Transverse colon (tissue), 4 donors: ENCODE measurements around the gene GLI3. TPM values are rescaled to one million over a fixed set of nuclear protein-coding genes. Genes with fewer than 3 reads are reported as not detected.

Experiments used
- DNase-seq: peaks from one replicate; pipeline ENCODE4 v3.0.0-alpha.2; 2019
- H3K27ac ChIP-seq, 4 donors: fragments of 200-600 bp; sonication (generic); 2 replicates each; pipeline ENCODE4 v1.5.1; 2016 to 2018; ENCODE audit warnings: inconsistent platforms in 4 of 4
- H3K27me3 ChIP-seq: fragments of 200-600 bp; sonication (generic); 2 replicates; pipeline ENCODE4 v1.5.1; 2017; ENCODE audit warnings: inconsistent platforms
- H3K36me3 ChIP-seq, 4 donors: fragments of 200-600 bp; sonication (generic); 2 replicates each; pipeline ENCODE4 v1.5.1; 2017 to 2019; ENCODE audit warnings: inconsistent platforms in 4 of 4
- H3K4me1 ChIP-seq, 4 donors: fragments of 200-600 bp; sonication (generic); 2 replicates each; pipeline ENCODE4 v1.5.1; 2017 to 2020; ENCODE audit warnings: inconsistent platforms in 4 of 4
- H3K4me3 ChIP-seq, 4 donors: fragments of 200-600 bp; sonication (generic); 1 replicate in 1 of 4; 2 replicates in 3 of 4; pipeline versions ENCODE4 v1.5.1 to v1.6.1; 2017 to 2019; ENCODE audit warnings: inconsistent platforms in 4 of 4
- H3K9me3 ChIP-seq, 2 donors: fragments of 200-600 bp; sonication (generic); 2 replicates each; pipeline ENCODE4 v1.5.1; 2017 to 2019; ENCODE audit warnings: inconsistent platforms in 2 of 2
- EP300 ChIP-seq: sonication (generic); formaldehyde crosslinking; IDR thresholded peaks from one replicate; pipeline ENCODE4 v1.6.1; 2017; ENCODE audit warnings: antibody characterized with exemption, low read depth
- POLR2A ChIP-seq: fragments of 450-650 bp; IDR thresholded peaks from one replicate; pipeline ENCODE4 v1.6.1; 2016; ENCODE audit warnings: antibody characterized with exemption, mild to moderate bottlenecking, moderate library complexity
- POLR2AphosphoS5 ChIP-seq, 3 donors: sonication (generic); formaldehyde crosslinking; IDR thresholded peaks; one replicate each; pipeline ENCODE4 v1.6.1; 2016; ENCODE audit warnings: antibody characterized with exemption in 3 of 3
- WGBS, 2 donors: methylation state at CpG; one replicate each; pipeline ENCODE4 v1.1.5; 2018; ENCODE audit warnings: low coverage in 1 of 2; 5-methylcytosine and 5-hydroxymethylcytosine counted together
- in situ Hi-C, 4 donors: fragments of 200-750 bp; cut with MboI; loops; one replicate each; pipeline versions ENCODE4 v1.15.0 to v1.15.1; 2017; ENCODE audit warnings: low sequenced_read_pairs in 3 of 4, low pct_ligation_motif_present in 1 of 4, low pct_unique_long_range_greater_than_20kb in 1 of 4
- intact Hi-C: fragments of 100-400 bp; cut with DNase I; formaldehyde crosslinking; loops from one replicate; pipeline ENCODE4 v1.15.1; 2023; ENCODE audit warnings: low total_unique reads
- total RNA-seq, 4 donors: library from RNA; depleted of rRNA; stranded (reverse); fragments of >200 nt; gene quantifications; one replicate each; pipeline ENCODE4 v1.1.0, GENCODE V29; 2016
- TF ChIP-seq, protein P1 (sequence below), 5 experiments: fragments of 200-600 bp in 3 of 5; fragments of 450-650 bp in 2 of 5; sonication (generic) in 3 of 5; IDR thresholded peaks; 1 replicate in 2 of 5; 2 replicates in 3 of 5; pipeline ENCODE4 v1.5.1; 2016 to 2017; ENCODE audit warnings: antibody characterized with exemption in 5 of 5, inconsistent platforms in 3 of 5, mild to moderate bottlenecking in 2 of 5, moderate library complexity in 1 of 5

Gene GLI3
- total RNA-seq, 4 donors from 2014 or later, result 3.7 to 41.1 (median 5.3) TPM

DNA sequence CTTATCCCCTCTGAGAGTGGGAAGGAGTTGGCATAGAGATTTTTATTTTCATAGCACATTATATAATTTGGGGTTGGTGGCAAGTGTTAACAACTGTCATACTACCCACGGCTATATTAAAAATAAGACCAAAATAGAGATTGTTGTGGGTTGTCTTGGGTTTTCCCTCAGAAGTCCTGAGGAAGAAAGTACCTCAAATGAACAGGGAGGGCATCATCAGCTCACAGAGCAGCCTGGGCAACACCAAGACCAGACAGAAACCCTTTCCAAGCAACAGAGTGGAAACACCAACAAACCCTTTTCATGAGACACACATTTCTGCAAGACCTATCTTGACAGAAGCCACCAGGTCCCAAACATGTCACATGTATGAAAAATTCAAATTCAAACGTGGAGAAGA lies 121.2 kb downstream of the GLI3 start:
- in situ Hi-C loops (no loop called here), intact Hi-C loops (no loop called here)
- TF ChIP-seq EP300 (no peak), POLR2A (no peak), POLR2AphosphoS5 (IDR thresholded peaks at IDR 0.05) (no peak)
- TF ChIP-seq, protein P1, sequence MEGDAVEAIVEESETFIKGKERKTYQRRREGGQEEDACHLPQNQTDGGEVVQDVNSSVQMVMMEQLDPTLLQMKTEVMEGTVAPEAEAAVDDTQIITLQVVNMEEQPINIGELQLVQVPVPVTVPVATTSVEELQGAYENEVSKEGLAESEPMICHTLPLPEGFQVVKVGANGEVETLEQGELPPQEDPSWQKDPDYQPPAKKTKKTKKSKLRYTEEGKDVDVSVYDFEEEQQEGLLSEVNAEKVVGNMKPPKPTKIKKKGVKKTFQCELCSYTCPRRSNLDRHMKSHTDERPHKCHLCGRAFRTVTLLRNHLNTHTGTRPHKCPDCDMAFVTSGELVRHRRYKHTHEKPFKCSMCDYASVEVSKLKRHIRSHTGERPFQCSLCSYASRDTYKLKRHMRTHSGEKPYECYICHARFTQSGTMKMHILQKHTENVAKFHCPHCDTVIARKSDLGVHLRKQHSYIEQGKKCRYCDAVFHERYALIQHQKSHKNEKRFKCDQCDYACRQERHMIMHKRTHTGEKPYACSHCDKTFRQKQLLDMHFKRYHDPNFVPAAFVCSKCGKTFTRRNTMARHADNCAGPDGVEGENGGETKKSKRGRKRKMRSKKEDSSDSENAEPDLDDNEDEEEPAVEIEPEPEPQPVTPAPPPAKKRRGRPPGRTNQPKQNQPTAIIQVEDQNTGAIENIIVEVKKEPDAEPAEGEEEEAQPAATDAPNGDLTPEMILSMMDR (IDR thresholded peaks at IDR 0.05), result no peak
- Histone ChIP-seq H3K27me3 (no peaks in the 10 kb centered on the region), H3K36me3 (no peaks in the 10 kb centered on the region), H3K4me3 (no peak overlapping the region), H3K27ac (no peak overlapping the region), H3K9me3 (no peaks in the 10 kb centered on the region), H3K4me1 (no peaks in the 10 kb centered on the region)
- no peak for DNase-seq
- 25 to 60% methylated on average over 1 to 2 of the region's 2 CpGs for WGBS, 2 donors

DNA sequence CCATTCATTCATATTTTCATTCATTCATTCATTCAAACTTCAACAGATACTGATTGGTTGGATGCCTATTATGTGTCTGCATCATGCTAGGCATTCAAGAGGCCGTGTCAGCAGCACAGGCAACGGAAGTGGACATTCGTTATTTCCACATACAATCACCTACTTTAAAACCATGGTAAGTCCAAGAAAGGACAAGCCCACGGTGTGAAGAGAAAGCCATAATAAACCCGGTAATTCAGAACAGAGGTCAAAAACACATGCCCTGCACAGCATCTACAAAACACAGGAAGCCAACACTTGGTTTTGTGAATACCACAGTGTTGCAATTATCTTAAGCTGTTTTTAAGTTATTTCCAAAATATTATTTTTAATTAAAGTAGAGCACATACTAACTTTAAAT lies 126.7 kb downstream of the GLI3 start:
- peaks cover 4 to 38% (median 8%) of the 10 kb centered on the region in 4 donors for H3K4me1 ChIP-seq
- H3K9me3 ChIP-seq, result no peaks in the 10 kb centered on the region
- intact Hi-C loops (no loop called here), in situ Hi-C loops (no loop called here)
- 78 to 93% methylated on average over 5 of the region's 5 CpGs for WGBS, 2 donors
- H3K27ac ChIP-seq, result no peak overlapping the region
- H3K27me3 ChIP-seq, result no peaks in the 10 kb centered on the region
- TF ChIP-seq, protein P1 (IDR thresholded peaks at IDR 0.05), result no peak
- TF ChIP-seq POLR2A (no peak), POLR2AphosphoS5 (IDR thresholded peaks at IDR 0.05) (no peak)
- no peak for DNase-seq
- H3K4me3 ChIP-seq, result no peak overlapping the region
- no peaks in the 10 kb centered on the region for H3K36me3 ChIP-seq

DNA sequence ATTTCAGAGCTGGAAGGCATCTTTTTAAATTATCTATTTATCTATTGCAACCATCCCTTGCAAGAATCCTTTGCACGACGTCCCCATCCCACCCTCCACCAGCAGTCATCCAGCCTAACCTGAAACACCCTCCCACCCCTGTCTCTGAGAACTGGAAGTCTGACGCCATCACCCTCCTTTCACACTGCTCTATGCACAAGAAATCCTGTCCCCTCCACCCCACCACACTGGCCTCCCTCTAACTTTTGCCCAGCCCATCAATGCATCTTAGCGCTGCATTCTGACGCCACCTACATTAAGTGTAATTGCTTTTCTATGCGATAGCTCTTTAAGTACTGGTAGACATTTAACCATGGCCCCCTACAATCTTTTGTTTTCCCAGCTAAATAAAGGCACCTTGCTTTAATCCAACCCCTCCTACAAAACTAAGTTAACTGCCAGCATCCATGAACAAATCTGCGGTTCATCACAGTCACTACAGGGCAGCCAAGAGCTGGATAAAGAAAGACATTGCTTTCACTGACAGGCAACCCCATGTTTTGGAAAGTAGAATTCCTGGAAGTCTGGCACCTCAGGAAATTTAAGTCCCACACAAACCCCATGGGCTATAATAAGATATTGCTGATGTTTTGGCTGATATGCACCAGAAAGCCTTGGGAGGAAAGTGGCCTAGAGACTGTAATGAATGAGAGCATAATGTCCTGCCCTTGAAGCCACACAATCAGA lies 128.0 kb downstream of the GLI3 start:
- intact Hi-C loops (no loop called here), in situ Hi-C loops (no loop called here)
- 60 to 89% methylated on average over 6 to 7 of the region's 7 CpGs for WGBS, 2 donors
- Histone ChIP-seq H3K27me3 (no peaks in the 10 kb centered on the region), H3K9me3 (no peaks in the 10 kb centered on the region), H3K36me3 (no peaks in the 10 kb centered on the region), H3K27ac (peak overlapping the region in 2 of 4 donors; percentile 9 to 45), H3K4me3 (no peak overlapping the region), H3K4me1 (peaks cover 4 to 38% (median 8%) of the 10 kb centered on the region in 4 donors)
- no peak for DNase-seq
- peak in 1 of 3 donors; percentile 21 for TF ChIP-seq POLR2AphosphoS5 (IDR thresholded peaks at IDR 0.05)
- TF ChIP-seq, protein P1 (IDR thresholded peaks at IDR 0.05), result no peak

DNA sequence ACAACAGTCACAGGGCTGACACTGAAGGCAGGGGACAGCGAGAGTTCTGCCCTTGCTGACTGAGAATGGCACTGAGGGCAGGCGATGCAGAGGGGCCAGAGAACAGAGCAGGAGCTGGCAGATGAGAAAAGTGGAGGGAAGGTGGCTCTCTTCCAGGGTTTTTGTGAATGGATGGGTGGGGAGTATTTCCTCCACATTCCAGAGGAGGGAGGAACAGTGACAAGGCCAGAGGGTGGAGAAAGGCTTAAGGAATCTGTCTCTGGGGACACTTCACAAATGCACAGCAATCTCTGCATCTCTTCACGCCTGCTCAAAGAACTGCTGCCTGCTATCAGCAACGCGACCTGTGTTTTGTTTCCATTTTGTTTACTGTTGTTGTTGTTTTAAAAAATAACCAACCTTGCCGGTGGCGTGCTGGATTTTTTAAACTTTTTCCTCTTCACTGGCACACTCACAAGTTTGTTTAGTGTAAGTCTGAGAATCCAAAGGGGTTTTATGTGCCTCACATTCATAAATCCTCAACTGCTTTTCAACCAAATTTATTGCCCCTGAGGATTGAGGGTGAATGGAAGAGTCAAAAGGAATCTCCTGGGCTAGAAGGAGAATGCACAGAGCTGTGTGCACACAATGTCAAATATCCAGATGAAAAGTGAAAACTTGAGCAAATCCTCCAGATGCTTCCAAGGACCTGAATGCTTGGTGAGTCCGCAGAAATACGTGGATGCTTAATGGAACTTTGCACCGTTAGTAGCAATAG lies 129.3 kb downstream of the GLI3 start:
- peaks cover 4 to 38% (median 8%) of the 10 kb centered on the region in 4 donors for H3K4me1 ChIP-seq
- in situ Hi-C loops, result no loop called here
- no peak for DNase-seq

More for the DNA sequence above, 129.3 kb downstream of the GLI3 start:
- WGBS, 2 donors, result 50 to 54% methylated on average over 10 of the region's 10 CpGs
- peak overlapping the region in 2 of 4 donors; percentile 9 to 45 for H3K27ac ChIP-seq
- no peak overlapping the region for H3K4me3 ChIP-seq
- TF ChIP-seq POLR2AphosphoS5 (IDR thresholded peaks at IDR 0.05), result no peak
- H3K27me3 ChIP-seq, result no peaks in the 10 kb centered on the region
- H3K36me3 ChIP-seq, result no peaks in the 10 kb centered on the region
- intact Hi-C loops, result no loop called here
- no peaks in the 10 kb centered on the region for H3K9me3 ChIP-seq
